NCI-H2196 (cell line): ENCODE results near the gene IPO7.

ENCODE experiments used
- DNase-seq: peaks from one replicate; lab custom pipeline; 2025; ENCODE audit not compliant: unreplicated experiment; lab: John Stamatoyannopoulos, UW

The IPO7 gene

DNA sequence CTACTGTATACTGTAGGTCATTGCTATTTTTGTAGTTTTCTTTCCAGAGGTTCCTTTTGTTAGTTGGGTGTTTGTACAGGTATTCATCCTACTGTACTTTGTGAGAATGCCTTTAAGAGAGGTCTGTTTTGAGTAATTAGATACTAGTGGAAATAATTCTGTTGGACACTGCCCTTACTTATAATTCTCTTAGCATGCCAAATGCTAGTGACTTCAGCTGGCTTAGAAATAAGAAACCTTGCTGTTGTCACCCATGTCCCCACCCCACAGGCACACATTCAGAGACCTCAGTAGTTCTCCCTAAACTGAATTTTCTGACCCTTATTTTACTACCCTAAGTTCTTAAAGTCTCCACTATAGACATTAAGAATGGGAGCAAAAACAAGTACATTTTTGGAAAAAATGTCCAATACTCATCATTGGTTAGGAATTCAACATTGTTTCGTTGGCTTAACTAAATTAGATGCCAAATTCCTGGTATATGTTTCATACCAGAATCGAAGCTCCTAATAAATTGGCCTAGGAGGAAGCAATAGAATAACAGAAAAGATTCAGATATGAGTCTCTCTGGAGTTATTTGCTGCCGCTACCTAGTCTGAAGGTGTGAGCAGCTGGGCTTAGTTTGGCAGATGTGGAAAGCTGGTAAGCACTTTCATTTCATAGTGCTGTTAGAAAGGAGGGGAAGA, 104.8 kb downstream of the IPO7 start:
- DNase-seq, result no peak

DNA sequence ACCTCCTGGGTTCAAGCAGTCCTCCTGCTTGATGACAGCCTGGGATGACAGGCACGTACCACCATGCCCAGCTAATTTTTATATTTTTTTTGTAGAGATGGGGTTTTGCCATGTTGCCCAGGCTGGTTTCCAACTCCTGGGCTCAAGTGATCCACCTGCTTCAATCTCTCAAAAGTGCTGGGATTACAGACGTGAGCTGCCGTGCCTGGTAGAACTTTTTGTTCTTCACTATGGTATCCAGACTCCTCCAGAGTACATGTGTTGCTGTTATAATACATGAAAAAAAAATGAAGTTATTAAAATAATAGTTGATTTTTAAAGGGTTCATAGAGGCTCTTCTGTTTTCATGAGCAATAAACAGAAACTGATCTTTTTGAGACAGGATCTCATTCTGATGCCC, 105.9 kb downstream of the IPO7 start:
- DNase-seq, result no peak

DNA sequence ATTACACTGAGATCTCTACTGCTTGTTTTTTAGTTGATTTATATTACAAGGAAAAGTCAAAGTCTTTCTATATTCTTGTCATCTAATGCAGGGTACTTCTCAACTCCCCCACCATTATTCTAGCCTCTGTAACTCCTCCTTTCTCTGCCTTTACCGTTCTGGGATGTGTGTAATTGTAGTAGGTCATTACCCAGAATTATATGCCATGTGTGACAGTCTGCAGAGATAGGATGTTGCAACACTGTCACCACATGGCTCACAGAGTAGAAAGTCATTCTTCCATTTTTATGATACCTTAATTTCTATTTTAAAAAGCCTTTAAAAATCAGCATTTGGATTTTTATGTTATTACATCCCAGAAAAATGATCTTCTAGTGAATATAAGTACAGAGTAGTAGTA, 109.0 kb downstream of the IPO7 start:
- no peak for DNase-seq

DNA sequence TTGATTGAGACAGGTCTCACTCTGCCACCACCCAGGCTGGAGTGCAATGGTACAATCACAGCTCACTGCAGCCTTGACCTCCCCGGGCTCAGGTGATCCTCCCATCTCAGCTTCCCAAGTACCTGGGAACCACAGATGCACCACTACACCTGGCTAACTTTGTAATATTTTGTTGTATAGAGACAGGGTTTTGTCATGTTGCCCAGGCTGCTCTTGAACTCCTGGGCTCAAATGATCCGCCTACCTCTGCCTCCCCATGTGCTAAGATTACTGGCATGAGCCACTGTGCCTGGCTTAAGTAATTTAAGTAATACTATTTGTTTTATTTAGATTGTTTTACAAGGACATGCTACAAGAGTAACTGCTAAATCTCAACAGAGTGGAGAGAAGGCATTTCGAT, 109.9 kb downstream of the IPO7 start:
- DNase-seq, result no peak

DNA sequence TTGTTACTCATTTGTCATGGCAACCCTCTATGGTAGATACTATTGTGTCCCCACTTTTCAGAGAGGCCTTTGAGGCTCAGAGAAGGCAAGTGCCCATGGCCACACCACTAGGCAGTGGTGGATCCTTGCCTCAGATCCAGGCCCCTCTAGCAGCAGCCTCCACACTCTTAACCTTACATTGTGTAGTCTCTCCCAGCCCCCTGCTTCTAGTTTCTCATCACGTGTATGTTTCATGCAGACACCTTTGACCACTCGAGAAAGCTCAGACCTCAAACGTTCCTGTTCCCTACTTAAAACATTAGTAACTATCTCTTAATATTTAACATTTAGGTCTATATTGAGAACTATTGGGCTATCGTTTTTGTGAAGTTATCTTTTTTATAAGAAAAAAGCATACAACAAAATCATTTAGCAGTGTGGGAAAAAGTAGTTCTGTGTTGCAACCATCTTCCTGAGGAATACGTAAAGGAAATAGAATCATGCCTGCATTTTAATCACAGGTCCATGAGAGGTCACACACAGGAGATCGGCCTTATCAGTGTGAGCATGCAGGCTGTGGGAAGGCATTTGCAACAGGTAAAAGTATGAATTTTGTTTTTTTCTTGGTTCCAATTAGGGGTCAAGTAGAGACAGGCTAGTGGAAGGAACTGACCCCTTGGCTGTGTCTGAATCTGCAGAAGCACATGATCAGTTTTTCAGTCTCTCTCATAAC, 111.5 kb downstream of the IPO7 start:
- DNase-seq, result no peak
